GM18502 (cell line): ENCODE measurements around the gene CASP7.
"Not testable (repeated sequence)": the region's sequence is repeated elsewhere in the genome, so short reads cannot be mapped to it uniquely, and the experiment has no call there.

Experiments
- ATAC-seq: cut with Tn5 transposase; IDR thresholded peaks from one replicate; pipeline ENCODE4 v1.9.1; 2021; ENCODE audit warnings: mild to moderate bottlenecking; ENCODE audit not compliant: unreplicated experiment, poor library complexity

CASP7 gene

GRCh38 chr10:113746217-113746957, 66.7 kb downstream of the CASP7 start:
- ATAC-seq, result no peak

- ATAC-seq, result no peak
These were observed 71.5 kb downstream of the CASP7 start, which contains the start of gene PLEKHS1 for GRCh38 chr10:113751181-113751732. PLEKHS1 (plus strand) TSS chr10:113751682; CDS start chr10:113755278, 3,596 bp downstream.

DNA sequence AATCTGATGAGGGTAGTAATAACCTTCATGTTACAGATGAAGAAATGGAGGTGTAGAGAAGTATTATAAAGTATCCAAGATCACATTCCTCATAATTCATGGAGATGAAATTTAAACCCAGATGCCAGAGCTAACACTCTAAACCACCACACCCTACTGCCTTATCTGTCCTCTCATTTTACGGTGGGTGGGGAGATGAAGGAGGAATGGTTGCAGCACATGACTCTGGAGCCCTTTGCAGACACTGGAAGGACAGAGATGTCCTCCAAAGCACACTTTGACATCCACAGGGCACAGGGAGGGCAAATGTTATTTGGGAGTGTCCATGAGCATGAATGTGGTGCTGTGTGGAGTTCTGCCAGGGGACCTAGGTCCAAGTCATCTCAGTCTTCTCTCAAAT, 72.8 kb downstream of the CASP7 start:
- no peak for ATAC-seq

GRCh38 chr10:113753020-113753692, 73.4 kb downstream of the CASP7 start:
- no peak for ATAC-seq

- no peak for ATAC-seq
These were observed 74.4 kb downstream of the CASP7 start for GRCh38 chr10:113754125-113754524.

DNA sequence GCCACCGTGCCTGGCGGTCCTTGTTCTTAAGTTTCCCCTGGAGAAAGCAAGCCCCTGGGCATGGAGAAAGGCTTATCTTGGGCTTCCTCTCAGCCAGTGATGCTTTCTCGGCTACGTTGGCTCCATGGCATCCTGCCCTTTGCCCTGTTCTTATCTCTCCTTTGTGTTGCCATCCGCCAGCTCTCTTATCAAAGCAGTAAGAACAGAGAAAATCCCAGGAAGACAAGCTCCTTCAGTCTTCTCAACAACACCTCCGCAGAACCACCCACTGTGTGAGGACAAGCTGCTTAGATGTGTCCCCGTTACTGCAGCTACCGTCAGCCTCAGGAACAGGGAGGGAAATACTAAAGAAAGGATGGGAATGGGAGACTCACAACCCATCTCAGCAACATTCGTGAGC, 75.1 kb downstream of the CASP7 start:
- no peak for ATAC-seq

DNA sequence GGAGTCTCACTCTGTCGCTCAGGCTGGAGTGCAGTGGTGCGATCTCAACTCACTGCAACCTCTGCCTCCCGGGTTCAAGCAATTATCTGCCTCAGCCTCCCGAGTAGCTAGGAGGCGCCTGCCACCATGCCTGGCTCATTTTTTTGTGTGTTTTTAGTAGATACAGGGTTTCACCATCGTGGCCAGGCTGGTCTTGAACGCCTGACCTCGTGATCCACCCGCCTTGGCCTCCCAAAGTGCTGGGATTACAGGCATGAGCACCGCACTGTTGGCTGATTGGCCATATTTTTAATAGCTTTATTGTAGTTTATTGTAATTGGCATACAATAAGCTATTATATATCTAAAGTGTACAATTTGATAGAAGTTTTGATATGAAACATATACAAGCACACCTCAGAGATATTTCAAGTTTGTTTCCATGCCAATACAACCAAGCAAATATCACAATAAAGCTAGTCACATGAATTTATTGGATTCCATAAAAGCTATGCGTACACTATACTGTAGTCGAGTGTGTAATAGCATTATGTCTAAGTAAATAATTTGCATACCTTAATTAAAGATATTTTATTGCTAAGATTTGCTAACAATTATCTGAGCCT, 77.3 kb downstream of the CASP7 start:
- ATAC-seq, result no peak

- ATAC-seq, result no peak
These were observed 82.4 kb downstream of the CASP7 start for GRCh38 chr10:113762083-113762482.

GRCh38 chr10:113764582-113764981, 84.9 kb downstream of the CASP7 start:
- no peak for ATAC-seq

- ATAC-seq, result no peak
These were observed 86.2 kb downstream of the CASP7 start for GRCh38 chr10:113765910-113766309.

DNA sequence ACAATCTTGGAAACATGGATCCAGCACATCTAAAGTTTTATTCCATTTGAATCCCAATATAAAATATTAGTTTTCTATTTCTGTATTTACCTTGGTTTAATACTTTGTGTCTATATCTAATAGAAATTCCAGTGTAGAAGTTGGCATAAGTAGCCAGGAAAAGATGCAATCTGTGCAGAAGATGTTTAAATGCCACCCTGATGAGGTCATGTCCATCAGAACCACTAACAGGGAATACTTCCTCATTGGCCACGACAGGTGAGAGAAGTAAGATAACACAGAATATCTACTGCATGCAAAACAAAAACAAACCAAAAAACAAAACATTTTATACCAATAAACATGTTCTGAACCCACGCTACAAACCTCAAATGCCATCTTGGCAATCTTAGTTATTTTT, 87.5 kb downstream of the CASP7 start:
- no peak for ATAC-seq

DNA sequence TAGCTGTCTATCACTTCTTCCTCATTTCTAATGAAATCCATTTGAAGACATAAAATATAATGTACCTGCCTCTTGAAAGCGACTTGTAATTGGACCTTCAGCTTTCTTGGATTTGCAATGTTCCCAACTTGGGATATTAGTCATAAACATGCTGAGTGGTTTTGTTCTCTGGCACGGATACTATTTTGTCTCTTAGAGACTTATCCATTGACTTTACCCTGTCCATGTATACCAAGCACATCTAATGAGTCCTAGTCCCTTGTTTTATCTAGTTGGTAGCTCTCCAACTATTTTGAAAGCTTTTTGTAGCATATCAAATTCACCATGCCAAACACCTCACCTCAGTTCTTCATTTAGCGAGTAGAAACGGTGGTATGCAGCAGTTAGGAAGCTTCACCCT, 90.6 kb downstream of the CASP7 start:
- no peak for ATAC-seq

- ATAC-seq, result not testable (repeated sequence)
These were observed 91.4 kb downstream of the CASP7 start for GRCh38 chr10:113771131-113771530.

DNA sequence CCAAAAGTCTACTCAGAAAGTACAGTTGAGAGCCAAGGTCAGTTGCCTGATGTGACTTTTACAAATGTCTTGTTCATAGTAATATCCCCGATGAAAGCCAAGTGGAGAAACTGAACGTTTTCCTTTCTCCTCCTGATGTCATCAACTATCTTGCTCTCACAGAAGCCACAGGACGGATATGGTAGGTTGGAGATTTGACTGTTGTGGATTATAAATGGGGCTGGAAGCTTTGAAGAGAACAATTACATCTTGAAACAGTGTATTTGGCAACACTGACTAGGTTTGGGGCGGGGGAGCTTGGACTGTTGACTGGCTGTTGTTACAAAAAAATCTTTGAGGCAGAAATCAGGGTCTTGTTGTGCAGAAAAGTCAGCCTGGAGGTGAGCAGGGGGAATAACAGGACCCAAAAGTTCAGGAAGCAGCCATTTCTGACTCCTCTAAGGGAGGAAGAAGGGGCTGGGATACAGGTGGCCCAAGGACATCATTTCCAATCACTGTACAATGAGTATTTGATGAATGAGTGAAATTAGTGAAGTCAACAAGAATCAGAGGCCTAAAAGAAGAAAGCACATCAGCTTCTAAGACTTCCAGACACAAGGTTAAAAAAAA, 96.1 kb downstream of the CASP7 start:
- ATAC-seq, result no peak

GRCh38 chr10:113776553-113776952, 96.8 kb downstream of the CASP7 start:
- ATAC-seq, result no peak
